Measurements from ENCODE around the gene DCTN3.

GRCh38 chr9:34600908-34601307, 19.4 kb downstream of the DCTN3 start:
- TF ChIP-seq SP1 (CRISPR knock-in tag; conservative IDR thresholded peaks at IDR 0.05) (no peak), NFE2L1 (CRISPR knock-in tag; IDR thresholded peaks at IDR 0.05) (no peak), USF1 (CRISPR knock-in tag; IDR thresholded peaks at IDR 0.05) (no peak), TCF7 (CRISPR knock-in tag; IDR thresholded peaks at IDR 0.05; ENCODE audit: low read depth) (no peak), ATF3 (CRISPR knock-in tag; conservative IDR thresholded peaks at IDR 0.05) (no peak), CTCF (IDR thresholded peaks at IDR 0.05) (no peak), USF2 (CRISPR knock-in tag; IDR thresholded peaks at IDR 0.05) (no peak), NR3C1 (CRISPR knock-in tag; conservative IDR thresholded peaks at IDR 0.05; ENCODE audit: low read depth) (no peak)
